ENCODE measurements around the gene MCL1. TPM values are rescaled to one million over a fixed set of nuclear protein-coding genes. Genes with fewer than 3 reads are reported as not detected.

MCL1 gene
- total RNA-seq, 2 experiments from 2014 or later = 185 to 265 TPM

GRCh38 chr1:150537732-150538684 is 41.4 kb downstream of the MCL1 start:
- intact Hi-C loops (cut with DNase I, micrococcal nuclease) = loop anchor here in 1 of 2 experiments (10.0 kb wide), 1 partner anchor 283 kb away; the partner anchor contains the start of gene CA14
- no peaks in the 10 kb centered on the region for H3K9me3 Mint-ChIP-seq (ENCODE audit: low read depth)
- no peaks in the 10 kb centered on the region for H3K36me3 Mint-ChIP-seq (ENCODE audit: low read depth)
- H3K27me3 Mint-ChIP-seq = no peaks in the 10 kb centered on the region
- no peak overlapping the region for H3K4me3 Mint-ChIP-seq
- H3K27ac Mint-ChIP-seq = no peak overlapping the region
- POLR2A ChIA-PET = no interaction called here
- ATAC-seq (no peak), DNase-seq (no peak)
- CTCF ChIA-PET = interaction anchor here (0.5 to 1.7 kb wide), 5 partner anchors 10 to 670 kb away, joined by 3 to 4 read pairs (median 3); no protein-coding TSS in a partner anchor
- no peaks in the 10 kb centered on the region for H3K4me1 Mint-ChIP-seq

GRCh38 chr1:150536836-150537731 is 42.3 kb downstream of the MCL1 start:
- ChIA-PET CTCF (interaction anchor here (0.6 to 1.7 kb wide), 6 partner anchors 9 to 671 kb away, joined by 3 to 4 read pairs (median 3); no protein-coding TSS in a partner anchor), POLR2A (no interaction called here)
- Mint-ChIP-seq H3K27ac (no peak overlapping the region), H3K4me1 (no peaks in the 10 kb centered on the region), H3K36me3 (ENCODE audit: low read depth) (no peaks in the 10 kb centered on the region), H3K4me3 (no peak overlapping the region), H3K27me3 (no peaks in the 10 kb centered on the region), H3K9me3 (ENCODE audit: low read depth) (no peaks in the 10 kb centered on the region)
- DNase-seq = no peak
- ATAC-seq = no peak
- intact Hi-C loops (cut with DNase I, micrococcal nuclease) = loop anchor here in 1 of 2 experiments (10.0 kb wide), 1 partner anchor 282 kb away; the partner anchor contains the start of gene CA14

- H3K36me3 Mint-ChIP-seq (ENCODE audit: low read depth) = no peaks in the 10 kb centered on the region
- H3K9me3 Mint-ChIP-seq (ENCODE audit: low read depth) = no peaks in the 10 kb centered on the region
- CTCF ChIA-PET = interaction anchor here (0.7 to 1.5 kb wide), 2 partner anchors 24 to 130 kb away, joined by 3 to 5 read pairs; no protein-coding TSS in a partner anchor
- H3K27ac Mint-ChIP-seq = no peak overlapping the region
- H3K4me3 Mint-ChIP-seq = no peak overlapping the region
- POLR2A ChIA-PET = interaction anchor here (0.6 kb wide), 1 partner anchor 45 kb away, joined by 4 read pairs; no protein-coding TSS in a partner anchor
- H3K27me3 Mint-ChIP-seq = no peaks in the 10 kb centered on the region
- intact Hi-C loops (cut with DNase I, micrococcal nuclease) = loop anchor here in 1 of 2 experiments (10.0 kb wide), 1 partner anchor 281 kb away; the partner anchor contains the start of gene CA14
- no peak for ATAC-seq
- no peak for DNase-seq
- no peaks in the 10 kb centered on the region for H3K4me1 Mint-ChIP-seq
Observed at GRCh38 chr1:150535511-150536287, 43.7 kb downstream of the MCL1 start.

- CTCF ChIA-PET = interaction anchor here (0.7 to 2.0 kb wide), 3 partner anchors 41 to 120 kb away, joined by 3 to 7 read pairs (median 3); no protein-coding TSS in a partner anchor
- no peaks in the 10 kb centered on the region for H3K4me1 Mint-ChIP-seq
- no peaks in the 10 kb centered on the region for H3K36me3 Mint-ChIP-seq (ENCODE audit: low read depth)
- POLR2A ChIA-PET = no interaction called here
- H3K9me3 Mint-ChIP-seq (ENCODE audit: low read depth) = no peaks in the 10 kb centered on the region
- ATAC-seq (no peak), DNase-seq (no peak)
- intact Hi-C loops (cut with DNase I, micrococcal nuclease) = loop anchor here in 1 of 2 experiments (10.0 kb wide), 1 partner anchor 279 kb away; the partner anchor contains the start of gene CA14
- no peaks in the 10 kb centered on the region for H3K27me3 Mint-ChIP-seq
- H3K27ac Mint-ChIP-seq = no peak overlapping the region
- H3K4me3 Mint-ChIP-seq = no peak overlapping the region
Observed at GRCh38 chr1:150534002-150534401, 45.4 kb downstream of the MCL1 start.

GRCh38 chr1:150532860-150533259 is 46.5 kb downstream of the MCL1 start:
- no peak for ATAC-seq
- ChIA-PET CTCF (interaction anchor here (0.6 to 2.1 kb wide), 15 partner anchors 14 to 502 kb away, joined by 3 to 16 read pairs (median 4); partner anchors contain the start of gene FALEC), POLR2A (interaction anchor here (0.5 to 0.7 kb wide), 3 partner anchors 111 to 223 kb away, joined by 3 to 5 read pairs (median 3); no protein-coding TSS in a partner anchor)
- Mint-ChIP-seq H3K4me1 (no peaks in the 10 kb centered on the region), H3K4me3 (no peak overlapping the region), H3K36me3 (ENCODE audit: low read depth) (no peaks in the 10 kb centered on the region), H3K9me3 (ENCODE audit: low read depth) (no peaks in the 10 kb centered on the region), H3K27me3 (no peaks in the 10 kb centered on the region), H3K27ac (no peak overlapping the region)
- intact Hi-C loops (cut with DNase I, micrococcal nuclease) = loop anchor here (1.0 to 10.0 kb wide), 3 partner anchors 69 to 278 kb away; partner anchors contain the start of gene CA14 (in 1 of the 2)
- no peak for DNase-seq

GRCh38 chr1:150530491-150531159 is 48.8 kb downstream of the MCL1 start:
- POLR2A ChIA-PET = no interaction called here
- Mint-ChIP-seq H3K36me3 (ENCODE audit: low read depth) (no peaks in the 10 kb centered on the region), H3K27me3 (no peaks in the 10 kb centered on the region), H3K4me3 (no peak overlapping the region), H3K27ac (no peak overlapping the region), H3K4me1 (no peaks in the 10 kb centered on the region), H3K9me3 (ENCODE audit: low read depth) (no peaks in the 10 kb centered on the region)
- no peak for DNase-seq
- intact Hi-C loops (cut with DNase I, micrococcal nuclease) = loop anchor here in 1 of 2 experiments (10.0 kb wide), 1 partner anchor 276 kb away; the partner anchor contains the start of gene CA14
- no peak for ATAC-seq
- CTCF ChIA-PET = interaction anchor here (0.9 to 1.2 kb wide), 2 partner anchors 14 to 475 kb away, joined by 3 to 5 read pairs; no protein-coding TSS in a partner anchor

GRCh38 chr1:150529017-150529416 is 50.4 kb downstream of the MCL1 start:
- no peaks in the 10 kb centered on the region for H3K36me3 Mint-ChIP-seq (ENCODE audit: low read depth)
- no peak for ATAC-seq
- H3K4me1 Mint-ChIP-seq = no peaks in the 10 kb centered on the region
- intact Hi-C loops (cut with DNase I, micrococcal nuclease) = no loop called here
- ChIA-PET CTCF (interaction anchor here (1.1 to 1.4 kb wide), 2 partner anchors 13 to 65 kb away, joined by 3 to 4 read pairs; partner anchors contain the start of gene FALEC), POLR2A (no interaction called here)
- H3K27ac Mint-ChIP-seq = no peak overlapping the region
- H3K4me3 Mint-ChIP-seq = no peak overlapping the region
- no peak for DNase-seq
- no peaks in the 10 kb centered on the region for H3K27me3 Mint-ChIP-seq
- H3K9me3 Mint-ChIP-seq (ENCODE audit: low read depth) = no peaks in the 10 kb centered on the region

GRCh38 chr1:150528196-150528595 is 51.2 kb downstream of the MCL1 start:
- ATAC-seq = no peak
- Mint-ChIP-seq H3K27ac (no peak overlapping the region), H3K4me1 (no peaks in the 10 kb centered on the region), H3K27me3 (no peaks in the 10 kb centered on the region), H3K4me3 (no peak overlapping the region), H3K9me3 (ENCODE audit: low read depth) (no peaks in the 10 kb centered on the region), H3K36me3 (ENCODE audit: low read depth) (no peaks in the 10 kb centered on the region)
- DNase-seq = no peak
- ChIA-PET CTCF (interaction anchor here (0.6 to 1.4 kb wide), 2 partner anchors 9 to 12 kb away, joined by 3 to 4 read pairs; partner anchors contain the start of gene FALEC), POLR2A (no interaction called here)
- intact Hi-C loops (cut with DNase I, micrococcal nuclease) = no loop called here

- intact Hi-C loops (cut with DNase I, micrococcal nuclease) = no loop called here
- no peak overlapping the region for H3K4me3 Mint-ChIP-seq
- no peak overlapping the region for H3K27ac Mint-ChIP-seq
- no peaks in the 10 kb centered on the region for H3K36me3 Mint-ChIP-seq (ENCODE audit: low read depth)
- DNase-seq (no peak), ATAC-seq (no peak)
- ChIA-PET CTCF (interaction anchor here (0.6 to 0.9 kb wide), 3 partner anchors 8 to 448 kb away, joined by 3 to 5 read pairs (median 3); no protein-coding TSS in a partner anchor), POLR2A (no interaction called here)
- H3K4me1 Mint-ChIP-seq = no peaks in the 10 kb centered on the region
- H3K9me3 Mint-ChIP-seq (ENCODE audit: low read depth) = no peaks in the 10 kb centered on the region
- H3K27me3 Mint-ChIP-seq = no peaks in the 10 kb centered on the region
Observed at GRCh38 chr1:150525348-150525747, 54.1 kb downstream of the MCL1 start.
